ENCODE results near the gene LCT.
"Not testable (repeated sequence)": the region's sequence is repeated elsewhere in the genome, so short reads cannot be mapped to it uniquely, and the experiment has no call there.

The LCT gene

GRCh38 chr2:135831180-135831812 is 5.7 kb downstream of the LCT start:
- no peak for DNase-seq (ENCODE audit: low read depth)

DNA sequence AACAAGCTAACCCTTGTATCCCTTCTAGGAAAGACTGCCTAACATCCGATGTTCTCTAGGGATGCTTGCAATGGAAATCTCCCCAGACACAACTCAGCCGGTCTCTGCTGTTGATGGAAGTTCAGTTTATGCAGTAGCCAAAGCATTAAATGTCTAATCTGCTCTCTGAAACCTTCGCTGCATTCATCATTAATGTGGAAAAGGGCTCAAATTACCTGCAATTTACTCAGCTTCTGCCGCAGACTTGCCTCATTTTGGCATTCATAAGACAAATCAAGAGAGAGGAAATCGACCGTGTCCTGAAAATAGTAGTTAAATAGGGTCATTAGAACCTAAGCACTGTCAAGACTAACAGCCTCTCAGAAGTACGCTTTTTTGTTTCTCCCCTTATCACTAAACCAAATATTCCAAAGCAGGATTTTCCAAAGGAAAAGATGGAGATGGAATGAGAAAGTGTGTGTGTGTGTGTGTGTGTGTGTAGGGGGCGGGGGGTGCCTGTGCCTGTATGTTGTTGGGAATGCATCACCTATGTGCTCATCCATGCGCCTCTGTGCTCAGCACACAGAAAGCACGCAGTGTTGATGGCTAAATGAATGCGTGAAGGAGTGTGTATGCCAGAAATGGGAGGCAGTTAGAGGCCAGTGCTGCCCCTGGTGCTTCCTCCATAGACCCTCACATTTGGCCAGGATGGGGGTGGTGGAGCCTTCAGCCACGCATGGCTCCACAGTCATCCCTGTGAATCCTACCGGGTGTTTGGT is 7.4 kb downstream of the LCT start:
- DNase-seq (ENCODE audit: low read depth) = no peak

- DNase-seq (ENCODE audit: low read depth) = no peak
Observed at GRCh38 chr2:135826544-135826943, 10.4 kb downstream of the LCT start.

DNA sequence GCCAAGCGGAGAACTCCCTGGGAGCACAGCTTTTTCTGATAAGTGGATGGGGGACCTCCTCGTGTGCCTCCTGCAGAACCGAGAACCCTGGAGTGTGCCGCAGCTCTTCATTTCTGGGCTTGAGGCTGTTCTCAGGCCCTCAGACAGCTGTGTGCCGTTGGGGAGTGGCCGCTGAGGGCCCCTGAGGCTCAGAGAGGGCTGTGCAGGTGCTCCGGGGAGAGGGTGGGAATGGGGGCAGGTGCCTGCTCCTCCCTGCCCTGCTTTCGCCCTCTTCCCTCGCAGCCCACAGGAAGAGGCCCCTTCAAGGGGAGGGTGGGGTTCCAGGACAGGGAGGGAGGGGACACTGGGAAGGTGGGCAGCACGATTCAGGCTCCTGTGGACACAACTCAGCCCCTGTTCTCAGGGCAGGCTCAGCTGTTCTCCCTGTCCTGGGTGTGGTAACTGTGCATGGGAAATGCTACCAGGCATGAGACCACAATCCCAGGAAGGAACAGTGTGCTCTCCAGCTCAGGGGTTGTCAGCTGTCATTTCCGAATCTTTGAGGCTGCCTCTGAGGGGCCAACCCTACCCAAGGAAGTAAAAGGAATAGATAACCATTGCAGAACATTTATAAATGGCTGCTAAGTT is 11.3 kb downstream of the LCT start:
- no peak for DNase-seq (ENCODE audit: low read depth)

- DNase-seq (ENCODE audit: low read depth) = no peak
Observed at GRCh38 chr2:135825131-135825530, 11.9 kb downstream of the LCT start.

DNA sequence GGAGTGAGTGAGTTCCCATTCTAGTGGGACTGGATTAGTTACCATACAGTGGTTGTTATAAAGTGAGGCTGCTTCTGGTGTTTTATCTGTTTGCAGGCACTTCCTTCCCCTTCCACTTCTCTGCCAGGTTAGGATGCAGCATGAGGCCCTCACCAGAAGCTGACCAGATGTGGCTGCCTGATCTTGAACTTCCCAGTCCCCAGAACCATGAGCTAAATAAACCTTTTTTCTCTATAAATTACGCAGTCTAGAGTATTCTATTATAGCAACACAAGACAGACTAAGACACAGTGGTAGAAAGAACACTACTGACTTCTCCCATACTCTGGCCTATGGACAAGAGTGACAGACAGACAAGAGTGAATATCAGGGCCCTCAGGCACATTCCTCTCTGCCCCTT is 14.1 kb downstream of the LCT start:
- DNase-seq (ENCODE audit: low read depth) = no peak

- DNase-seq (ENCODE audit: low read depth) = no peak
Observed at GRCh38 chr2:135821190-135821589, 15.8 kb downstream of the LCT start.

DNA sequence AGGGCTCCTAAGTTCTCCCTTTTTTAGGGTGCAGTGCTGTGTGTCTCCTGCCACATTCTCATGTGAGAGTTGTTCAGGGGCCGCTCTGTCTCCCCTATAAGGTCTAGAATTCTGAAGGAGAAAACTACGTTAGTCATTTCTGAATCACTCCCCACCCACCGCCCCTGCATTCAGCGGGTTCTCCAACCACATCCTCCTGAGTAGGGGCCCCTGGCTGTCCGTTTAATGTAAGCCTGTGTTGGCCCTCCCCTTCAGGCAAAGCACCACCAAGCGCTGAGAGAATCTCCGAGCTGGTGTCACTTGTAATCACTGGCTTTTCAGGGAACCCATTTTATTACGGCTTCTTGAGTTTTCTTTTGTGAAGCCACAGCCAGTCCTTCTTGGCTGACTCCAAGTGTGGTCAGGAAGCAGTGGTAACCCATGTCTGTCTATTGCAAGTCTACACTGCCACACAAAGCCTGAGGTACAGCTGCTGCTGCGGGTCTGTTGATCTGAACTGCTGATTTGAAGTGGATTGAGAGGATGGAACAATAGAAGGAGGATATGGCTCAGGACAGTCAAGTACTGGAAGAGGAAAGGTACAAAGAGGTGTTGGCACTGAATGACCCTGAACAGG is 16.9 kb downstream of the LCT start:
- no peak for DNase-seq (ENCODE audit: low read depth)

DNA sequence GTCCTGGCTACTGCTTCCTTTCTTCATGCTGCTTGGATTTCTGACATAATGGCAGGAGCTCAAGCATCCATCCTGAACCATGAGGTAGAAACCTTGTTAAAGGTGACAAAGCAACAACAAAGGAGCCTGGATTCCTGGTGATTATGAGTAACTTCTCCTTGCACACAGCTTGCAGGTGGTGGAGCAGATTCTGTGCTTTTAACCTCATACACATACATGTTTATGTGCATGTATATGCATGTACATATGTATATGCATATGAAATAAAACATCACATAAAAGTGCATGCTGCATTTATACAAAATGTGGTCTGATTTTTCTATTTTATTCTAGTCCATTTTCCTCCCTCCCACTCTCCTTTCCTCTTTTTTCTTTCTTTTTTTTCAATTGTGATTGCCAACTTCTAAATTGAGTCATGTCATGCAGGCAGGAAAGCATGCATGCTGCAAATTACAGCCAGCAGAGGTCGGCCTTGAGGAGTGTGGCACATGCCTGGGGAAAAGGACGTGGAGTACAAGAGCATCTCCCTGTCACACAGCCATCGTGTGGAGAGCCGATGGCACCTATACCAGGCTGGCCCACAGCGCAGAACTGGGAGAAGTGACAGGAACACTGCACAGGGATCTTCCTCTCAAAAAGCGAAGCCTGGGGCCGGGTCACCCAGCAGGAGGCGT is 17.9 kb downstream of the LCT start:
- DNase-seq (ENCODE audit: low read depth) = no peak

GRCh38 chr2:135817951-135818350 is 19.0 kb downstream of the LCT start:
- DNase-seq (ENCODE audit: low read depth) = no peak

DNA sequence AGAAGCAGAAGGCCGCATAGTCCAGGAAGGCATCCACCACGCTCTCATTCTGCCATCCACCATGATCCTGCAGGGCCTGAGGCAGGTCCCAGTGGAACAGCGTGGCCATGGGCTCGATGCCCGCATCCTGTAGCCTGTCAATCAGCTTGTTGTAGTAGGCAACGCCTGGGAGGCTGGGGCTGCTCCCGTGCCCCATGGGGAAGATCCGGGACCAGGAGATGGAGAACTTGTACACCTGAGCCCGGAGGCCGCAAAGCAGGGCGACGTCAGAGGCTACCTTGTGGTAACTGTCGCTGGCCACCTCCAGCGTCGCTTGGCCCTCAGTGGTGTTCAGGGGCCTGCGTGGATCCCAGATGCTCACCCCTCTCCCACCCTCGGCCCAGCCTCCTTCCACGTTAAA is 19.5 kb downstream of the LCT start:
- DNase-seq (ENCODE audit: low read depth) = no peak

DNA sequence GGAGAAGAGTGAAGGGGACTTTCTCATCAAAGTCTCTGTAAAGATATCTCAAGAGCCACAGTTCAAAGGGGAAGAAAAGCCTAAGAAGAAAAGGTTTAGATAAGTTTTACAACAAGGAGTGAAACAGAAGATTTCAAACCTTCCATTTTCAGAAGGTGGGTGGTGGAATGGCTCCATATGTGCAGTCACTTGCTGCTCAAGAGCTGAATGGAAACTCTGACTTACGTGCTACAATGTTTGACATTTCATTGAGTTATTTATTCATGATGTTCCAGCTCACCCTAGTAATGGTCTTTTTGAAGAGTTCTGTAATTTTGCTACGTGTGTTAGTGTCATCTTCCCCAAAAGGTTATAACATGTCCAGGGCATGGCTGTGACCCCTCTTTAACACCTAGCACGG is 21.7 kb downstream of the LCT start:
- DNase-seq (ENCODE audit: low read depth) = no peak

DNA sequence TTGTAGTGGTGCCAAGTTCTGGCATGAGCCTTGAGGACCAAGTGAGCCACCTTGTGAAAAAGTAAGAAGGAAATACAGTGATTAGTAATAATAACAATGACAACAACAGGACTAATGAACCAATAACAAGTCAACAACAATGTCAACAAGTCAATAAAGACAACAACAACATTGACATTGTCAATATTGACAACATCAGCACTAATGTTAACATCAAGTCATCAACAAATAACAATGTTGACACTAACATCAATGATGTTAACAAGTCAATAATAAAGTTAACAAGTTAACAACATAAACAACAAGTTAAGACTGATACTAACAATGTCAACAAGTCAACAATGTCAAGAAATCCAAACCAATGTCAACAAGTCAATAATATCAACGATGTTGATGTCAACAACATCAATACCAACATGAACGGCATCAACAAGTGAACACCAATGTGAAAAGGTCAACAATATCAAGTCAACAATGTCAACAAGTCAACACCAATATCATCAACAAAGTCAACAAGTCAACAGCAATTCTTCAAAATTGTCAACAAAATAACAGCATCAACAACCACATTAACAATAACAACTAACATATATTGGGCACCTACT is 24.0 kb downstream of the LCT start:
- DNase-seq (ENCODE audit: low read depth) = no peak

- DNase-seq (ENCODE audit: low read depth) = not testable (repeated sequence)
Observed at GRCh38 chr2:135807874-135808273, 29.1 kb downstream of the LCT start.

- no peak for DNase-seq (ENCODE audit: low read depth)
Observed at GRCh38 chr2:135803278-135803677, 33.7 kb downstream of the LCT start.

DNA sequence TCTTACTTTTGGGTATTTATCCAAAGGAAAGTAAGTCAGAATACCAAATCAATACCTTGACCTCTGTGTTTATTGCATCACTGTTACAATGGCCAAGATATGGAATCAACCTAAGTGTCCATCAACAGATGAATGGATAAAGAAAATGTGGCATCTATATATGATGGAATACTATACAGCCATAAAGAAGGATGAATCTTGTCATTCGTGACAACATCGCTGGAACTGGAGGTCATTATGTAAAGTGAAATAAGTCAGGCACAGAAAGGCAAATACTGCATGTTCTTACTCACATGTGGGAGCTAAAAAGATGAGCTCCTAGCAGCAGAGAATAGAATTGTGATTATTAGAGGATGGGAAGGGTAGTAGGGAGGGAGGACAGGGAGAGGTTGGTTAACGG is 34.6 kb downstream of the LCT start:
- DNase-seq (ENCODE audit: low read depth) = no peak

- DNase-seq (ENCODE audit: low read depth) = no peak
Observed at GRCh38 chr2:135800513-135801460, 36.2 kb downstream of the LCT start.

DNA sequence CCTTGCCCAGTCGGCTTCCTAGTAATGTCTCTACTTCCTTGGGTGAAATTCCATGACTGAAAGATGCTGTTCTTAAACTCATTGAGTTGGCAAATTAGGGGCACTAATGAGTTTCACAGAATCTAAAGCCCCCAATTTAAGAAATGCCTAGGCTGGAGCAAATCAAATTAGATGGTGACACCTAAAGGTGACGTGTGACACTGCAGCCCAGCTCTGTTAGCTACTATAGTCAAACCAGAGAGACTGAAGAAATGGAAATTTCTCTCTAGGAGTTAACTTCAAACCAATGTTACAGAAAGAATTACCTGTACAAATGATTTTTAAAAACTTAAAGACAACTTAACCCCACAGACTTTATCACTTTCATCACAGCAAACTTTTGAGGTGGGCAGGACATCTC is 37.2 kb downstream of the LCT start:
- no peak for DNase-seq (ENCODE audit: low read depth)

DNA sequence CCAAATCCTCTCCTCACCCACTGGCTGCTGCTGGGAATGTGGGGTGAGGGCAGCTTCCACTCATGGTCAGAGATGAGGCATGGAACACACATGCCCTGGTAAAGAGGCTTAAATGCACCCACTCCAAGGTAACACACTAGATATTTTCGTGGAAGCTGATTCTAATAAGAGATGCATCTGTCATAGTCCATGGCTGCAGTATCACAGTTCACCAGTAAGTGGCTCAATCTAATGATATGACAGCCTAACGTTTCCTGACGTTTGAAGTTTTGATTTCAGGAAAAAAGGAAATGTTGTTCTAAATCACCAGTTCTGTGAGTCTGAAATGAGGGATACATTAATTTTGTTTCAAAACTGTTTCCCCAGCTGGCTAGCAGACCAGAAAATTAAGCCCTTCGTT is 38.2 kb downstream of the LCT start:
- DNase-seq (ENCODE audit: low read depth) = no peak

DNA sequence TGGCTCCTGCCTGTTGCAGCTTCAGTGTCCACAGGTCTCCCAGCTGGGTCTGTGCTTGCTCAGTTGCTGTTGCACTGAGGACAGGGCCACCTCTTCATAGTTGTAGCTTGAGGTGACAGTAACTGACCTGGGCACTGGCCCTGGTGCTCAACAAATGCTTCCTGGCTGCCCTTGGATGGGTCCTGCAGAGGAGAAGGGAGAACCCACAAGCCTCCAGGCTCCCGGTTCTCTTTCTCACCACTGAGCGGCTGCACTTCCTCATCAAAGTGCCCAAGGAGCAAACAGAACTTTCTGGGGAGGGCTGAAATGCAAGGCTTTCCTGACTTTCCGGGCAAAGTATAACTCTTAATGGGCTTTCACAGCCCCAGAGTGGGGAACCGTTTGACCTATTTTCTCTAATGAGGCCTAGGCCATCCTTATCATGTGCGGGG is 38.7 kb downstream of the LCT start:
- no peak for DNase-seq (ENCODE audit: low read depth)

Data from stromal cell of bone marrow (primary cell).